Esophagus squamous epithelium (tissue), 4 donors: ENCODE data around the gene CTIF.

Source experiments
- CTCF ChIP-seq, 6 experiments: fragments of 450-650 bp in 4 of 6; fragments of 200-600 bp in 2 of 6; sonication (generic) in 2 of 6; IDR thresholded peaks; one replicate each; pipeline ENCODE4 v1.5.1; 2016 to 2019; ENCODE audit warnings: antibody characterized with exemption in 6 of 6, mild to moderate bottlenecking in 4 of 6, moderate library complexity in 4 of 6
- POLR2A ChIP-seq, 4 donors: fragments of 450-650 bp; IDR thresholded peaks; one replicate each; pipeline ENCODE4 v1.6.1; 2017; ENCODE audit warnings: antibody characterized with exemption in 4 of 4, mild to moderate bottlenecking in 4 of 4, moderate library complexity in 3 of 4

GRCh38 chr18:48563027-48563426 is 24.2 kb downstream of the CTIF start:
- no peak for TF ChIP-seq CTCF (IDR thresholded peaks at IDR 0.05)
- no peak for TF ChIP-seq POLR2A (IDR thresholded peaks at IDR 0.05)
